CD8-positive, alpha-beta memory T cell (primary cell): Measurements from ENCODE around the gene CFL1. TPM values are rescaled to one million over a fixed set of nuclear protein-coding genes. Genes with fewer than 3 reads are reported as not detected.

Source experiments
- CTCF ChIA-PET: fragments of 350-600 bp; sonication (Branson Sonifier 250); formaldehyde crosslinking; loops from one replicate; lab custom pipeline; 2021; ENCODE audit warnings: antibody characterized with exemption; lab: Charles Lee
- POLR2A ChIA-PET: fragments of 350-600 bp; sonication (Branson Sonifier 250); formaldehyde crosslinking; loops from one replicate; lab custom pipeline; 2021; ENCODE audit warnings: antibody characterized with exemption; lab: Charles Lee
- DNase-seq, 5 donors: peaks; one replicate each; pipeline versions ENCODE4 v3.0.0 to v3.0.0-alpha.2; 2020 to 2022; ENCODE audit warnings: mixed read lengths in 1 of 5
- H3K27ac ChIP-seq: one replicate; pipeline ENCODE4 v1.7.0; 2013; ENCODE audit warnings: low read depth, mild to moderate bottlenecking, low read length, moderate library complexity
- H3K27me3 ChIP-seq: 2 replicates; pipeline ENCODE4 v1.7.0; 2013; ENCODE audit warnings: low read length, mild to moderate bottlenecking; ENCODE audit not compliant: insufficient read depth, poor library complexity, severe bottlenecking
- H3K36me3 ChIP-seq: 2 replicates; pipeline ENCODE4 v1.7.0; 2013; ENCODE audit warnings: mild to moderate bottlenecking, low read length, moderate library complexity; ENCODE audit not compliant: insufficient read depth
- H3K4me1 ChIP-seq: 2 replicates; pipeline ENCODE4 v1.7.0; 2013; ENCODE audit warnings: mild to moderate bottlenecking, low read length, moderate library complexity; ENCODE audit not compliant: insufficient read depth
- H3K4me3 ChIP-seq: 2 replicates; pipeline ENCODE4 v1.7.0; 2013; ENCODE audit warnings: mild to moderate bottlenecking, low read length
- H3K9me3 ChIP-seq: 2 replicates; pipeline ENCODE4 v1.7.0; 2013; ENCODE audit warnings: mild to moderate bottlenecking, low read length
- H3K27ac Mint-ChIP-seq, 8 donors: one replicate each; pipeline ENCODE4 v1.8.0; 2020 to 2021; ENCODE audit warnings: mixed read lengths in 8 of 8, mild to moderate bottlenecking in 6 of 8, inconsistent platforms in 3 of 8, moderate library complexity in 3 of 8
- H3K27me3 Mint-ChIP-seq, 2 donors: one replicate each; pipeline ENCODE4 v1.8.0; 2020 to 2021; ENCODE audit warnings: mixed read lengths in 2 of 2, mild to moderate bottlenecking in 1 of 2, moderate library complexity in 1 of 2
- H3K36me3 Mint-ChIP-seq, 3 donors: one replicate each; pipeline ENCODE4 v1.8.0; 2020 to 2021; ENCODE audit warnings: mixed read lengths in 3 of 3, inconsistent platforms in 1 of 3, mild to moderate bottlenecking in 1 of 3
- H3K4me1 Mint-ChIP-seq, 3 donors: one replicate each; pipeline ENCODE4 v1.8.0; 2020 to 2021; ENCODE audit warnings: mixed read lengths in 3 of 3, inconsistent platforms in 1 of 3, mild to moderate bottlenecking in 1 of 3
- H3K4me3 Mint-ChIP-seq, 7 donors: one replicate each; pipeline ENCODE4 v1.8.0; 2020 to 2021; ENCODE audit warnings: mixed read lengths in 7 of 7, mild to moderate bottlenecking in 6 of 7, moderate library complexity in 4 of 7, inconsistent platforms in 2 of 7
- H3K9me3 Mint-ChIP-seq, 5 donors: one replicate each; pipeline ENCODE4 v1.8.0; 2020 to 2022; ENCODE audit warnings: mixed read lengths in 5 of 5, mild to moderate bottlenecking in 3 of 5, moderate library complexity in 2 of 5, inconsistent platforms in 1 of 5
- polyA plus RNA-seq: library from polyadenylated mRNA; unstranded; fragments of 300-500 nt; fragmentation: Illumina TruSeq; gene quantifications from one replicate; pipeline ENCODE4 v1.2.3, GENCODE V29; 2021
- total RNA-seq, 2 experiments: library from RNA; stranded (reverse); gene quantifications; one replicate each; pipeline ENCODE4 v1.2.3, GENCODE V29; 2021

The CFL1 gene
- total and polyA plus RNA-seq, 3 experiments from 2014 or later = 1,172 to 3,347 (median 1,226) TPM

DNA sequence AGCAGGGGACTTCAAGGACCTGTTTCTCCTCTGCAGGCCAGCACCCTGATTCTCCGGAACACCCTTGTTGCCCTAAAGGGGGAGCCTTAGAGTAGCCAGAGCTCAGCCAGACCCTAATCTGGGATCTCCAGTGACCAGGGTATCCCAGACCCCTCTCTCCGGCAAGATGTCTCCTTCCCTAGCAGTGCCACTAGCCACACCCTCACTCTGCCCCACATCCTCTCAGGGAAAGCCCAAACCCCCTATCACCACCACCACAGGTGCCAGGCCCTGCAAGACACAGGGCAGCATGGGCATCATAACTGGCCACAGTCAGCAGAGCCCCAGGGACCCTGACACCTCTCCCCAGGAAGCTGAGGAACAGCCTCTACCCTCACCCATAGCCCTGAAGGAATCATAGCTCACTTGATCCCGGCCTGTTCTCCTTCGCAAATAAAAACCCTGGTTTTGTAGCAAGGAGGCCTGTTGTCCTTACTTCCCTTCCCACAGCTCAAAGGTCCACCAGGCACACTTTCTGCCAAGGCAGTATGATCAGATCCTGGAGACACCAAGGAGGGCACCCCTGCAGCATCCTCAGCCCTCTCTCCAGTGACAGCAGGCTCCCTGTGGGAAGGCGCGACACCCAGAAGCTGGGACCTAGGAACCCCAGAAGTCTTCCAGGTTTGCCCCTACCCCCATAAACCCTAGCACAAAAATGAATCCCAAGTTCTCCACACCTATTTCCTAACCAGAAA is 4.6 kb downstream of the CFL1 start:
- Histone ChIP-seq H3K27me3 (no peaks in the 10 kb centered on the region), H3K4me1 (peaks cover 40% of the 10 kb centered on the region), H3K9me3 (no peaks in the 10 kb centered on the region), H3K4me3 (no peak overlapping the region), H3K27ac (no peak overlapping the region), H3K36me3 (peaks cover 46% of the 10 kb centered on the region)
- CTCF ChIA-PET = interaction anchor here (1.2 to 4.1 kb wide), 3 partner anchors 32 to 198 kb away, joined by 3 to 16 read pairs (median 3); no protein-coding TSS in a partner anchor
- Mint-ChIP-seq H3K36me3 (peaks cover 19 to 66% (median 24%) of the 10 kb centered on the region in 3 donors), H3K9me3 (no peaks in the 10 kb centered on the region), H3K27ac (peak overlapping the region in 2 of 8 donors; percentile 43 to 71), H3K4me1 (peaks cover 40 to 48% (median 44%) of the 10 kb centered on the region in 3 donors), H3K4me3 (peak overlapping the region in 2 of 7 donors; percentile 50 to 81), H3K27me3 (no peaks in the 10 kb centered on the region)
- POLR2A ChIA-PET = no interaction called here
- DNase-seq = no peak

DNA sequence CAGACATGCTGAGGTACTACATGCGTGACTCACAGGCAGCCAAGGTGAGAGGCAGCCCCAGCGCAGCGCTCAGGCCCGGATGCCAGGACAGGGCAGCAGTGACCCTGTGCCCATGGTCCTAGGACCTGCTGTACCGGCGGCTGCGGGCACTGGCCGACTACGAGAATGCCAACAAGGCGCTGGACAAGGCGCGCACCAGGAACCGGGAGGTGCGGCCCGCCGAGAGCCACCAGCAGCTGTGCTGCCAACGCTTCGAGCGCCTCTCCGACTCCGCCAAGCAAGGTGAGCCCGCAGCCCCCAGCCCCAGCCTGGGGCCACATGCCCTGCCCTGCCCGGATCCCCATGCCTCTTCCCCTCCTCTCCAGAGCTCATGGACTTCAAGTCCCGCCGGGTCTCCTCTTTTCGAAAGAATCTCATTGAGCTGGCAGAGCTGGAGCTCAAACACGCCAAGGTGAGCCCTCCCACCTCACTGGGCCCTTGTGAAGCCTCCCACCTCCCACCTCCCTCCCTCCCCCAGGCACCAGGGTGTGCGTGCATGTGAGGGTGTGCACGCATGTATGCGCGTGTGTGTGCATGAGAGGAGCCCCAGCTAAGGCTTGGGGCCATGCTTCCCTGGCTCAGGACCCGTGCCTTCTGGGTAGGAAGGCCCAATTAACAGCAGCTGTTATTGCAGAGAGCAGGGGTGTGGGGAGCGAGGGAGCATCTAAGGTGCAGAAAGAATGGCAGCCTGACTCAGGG is 5.3 kb downstream of the CFL1 start:
- Mint-ChIP-seq H3K4me3 (peak overlapping the region in 1 of 7 donors; percentile 81), H3K9me3 (no peaks in the 10 kb centered on the region), H3K27me3 (no peaks in the 10 kb centered on the region), H3K27ac (peak overlapping the region in 1 of 8 donors; percentile 70), H3K36me3 (peaks cover 19 to 62% (median 24%) of the 10 kb centered on the region in 3 donors), H3K4me1 (peaks cover 38 to 45% (median 41%) of the 10 kb centered on the region in 3 donors)
- ChIA-PET CTCF (interaction anchor here (1.2 to 4.1 kb wide), 5 partner anchors 20 to 199 kb away, joined by 3 to 16 read pairs (median 7); partner anchors contain the start of gene FIBP), POLR2A (interaction anchor here (1.4 kb wide), 1 partner anchor 7 kb away, joined by 3 read pairs; the partner anchor contains the start of gene MUS81)
- Histone ChIP-seq H3K4me1 (peaks cover 38% of the 10 kb centered on the region), H3K4me3 (no peak overlapping the region), H3K36me3 (peaks cover 46% of the 10 kb centered on the region), H3K27me3 (no peaks in the 10 kb centered on the region), H3K9me3 (no peaks in the 10 kb centered on the region), H3K27ac (no peak overlapping the region)
- no peak for DNase-seq

DNA sequence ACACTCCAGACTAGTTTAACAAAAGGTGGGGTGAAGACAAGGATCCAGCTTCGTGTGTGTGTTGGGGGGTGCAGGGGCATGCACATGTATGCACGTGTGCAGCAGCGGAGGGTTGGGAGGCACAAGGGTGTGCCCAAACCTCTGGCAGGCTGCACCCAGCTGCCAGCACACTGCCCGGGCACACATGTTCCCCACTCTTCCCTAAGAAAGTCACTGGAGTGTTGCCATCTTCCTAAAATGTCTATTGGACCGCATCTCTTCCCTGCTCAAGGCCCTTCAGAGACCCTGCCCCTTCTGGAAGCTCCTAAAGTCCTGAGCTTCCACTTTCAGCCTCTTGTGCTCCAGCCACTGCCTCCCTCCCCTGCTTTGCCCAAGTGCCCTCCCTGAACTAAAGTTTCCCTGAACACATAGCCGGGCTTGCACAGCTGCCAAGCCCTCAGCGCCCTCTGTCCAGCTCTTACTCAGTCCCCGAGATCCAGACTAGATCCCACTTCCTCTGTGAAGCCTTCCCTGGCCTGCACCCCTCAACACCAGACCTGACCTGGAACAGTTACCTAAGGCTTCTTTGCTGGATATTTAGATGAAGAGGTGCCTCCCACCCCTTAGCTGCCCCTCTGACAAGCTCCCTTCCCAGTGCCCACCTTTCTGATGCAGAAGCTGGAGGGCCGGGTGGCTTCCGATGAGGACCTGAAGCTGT is 6.0 kb downstream of the CFL1 start:
- no peaks in the 10 kb centered on the region for H3K9me3 Mint-ChIP-seq
- peak overlapping the region in 3 of 7 donors; percentile 28 to 67 (median 61) for H3K4me3 Mint-ChIP-seq
- DNase-seq = no peak
- H3K4me1 Mint-ChIP-seq = peaks cover 38 to 45% (median 41%) of the 10 kb centered on the region in 3 donors
- POLR2A ChIA-PET = interaction anchor here (0.6 to 1.4 kb wide), 3 partner anchors 8 to 140 kb away, joined by 3 read pairs; partner anchors contain the start of genes MUS81 and SNX32
- Histone ChIP-seq H3K27me3 (no peaks in the 10 kb centered on the region), H3K9me3 (no peaks in the 10 kb centered on the region), H3K4me1 (peaks cover 38% of the 10 kb centered on the region), H3K36me3 (peaks cover 46% of the 10 kb centered on the region), H3K27ac (no peak overlapping the region), H3K4me3 (no peak overlapping the region)
- CTCF ChIA-PET = interaction anchor here (1.2 to 4.1 kb wide), 8 partner anchors 9 to 199 kb away, joined by 3 to 18 read pairs (median 6); partner anchors contain the start of genes CCDC85B, FIBP and MUS81
- peaks cover 19 to 62% (median 24%) of the 10 kb centered on the region in 3 donors for H3K36me3 Mint-ChIP-seq
- no peaks in the 10 kb centered on the region for H3K27me3 Mint-ChIP-seq
- H3K27ac Mint-ChIP-seq = peak overlapping the region in 4 of 8 donors; percentile 43 to 91 (median 62)

DNA sequence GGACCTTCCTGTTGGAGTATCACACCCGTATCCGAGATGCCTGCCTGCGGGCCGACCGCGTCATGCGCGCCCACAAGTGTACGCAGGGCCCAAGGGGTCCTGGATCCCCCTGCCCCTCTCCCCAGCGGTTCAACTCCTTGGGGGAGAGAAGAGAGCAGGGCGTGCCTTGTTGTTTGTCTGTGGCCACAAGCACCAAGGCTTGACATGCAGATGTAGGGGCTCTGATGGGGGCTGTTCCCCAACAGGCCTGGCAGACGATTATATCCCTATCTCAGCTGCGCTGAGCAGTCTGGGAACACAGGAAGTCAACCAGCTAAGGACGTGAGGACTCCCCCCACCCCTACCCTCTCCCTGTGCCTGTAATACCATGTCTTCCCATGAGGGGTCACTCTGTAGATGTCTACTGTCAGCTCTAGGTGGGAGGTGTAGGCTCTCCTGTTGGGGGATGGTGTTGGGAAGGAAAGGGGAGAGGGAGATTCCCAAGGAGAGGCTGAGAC is 6.8 kb downstream of the CFL1 start:
- peaks cover 30 to 36% (median 33%) of the 10 kb centered on the region in 3 donors for H3K4me1 Mint-ChIP-seq
- Histone ChIP-seq H3K9me3 (no peaks in the 10 kb centered on the region), H3K4me3 (no peak overlapping the region), H3K4me1 (peaks cover 32% of the 10 kb centered on the region), H3K27ac (no peak overlapping the region), H3K27me3 (no peaks in the 10 kb centered on the region), H3K36me3 (peaks cover 42% of the 10 kb centered on the region)
- H3K36me3 Mint-ChIP-seq = peaks cover 14 to 54% (median 24%) of the 10 kb centered on the region in 3 donors
- POLR2A ChIA-PET = interaction anchor here (1.0 to 1.4 kb wide), 2 partner anchors 9 to 140 kb away, joined by 3 read pairs; partner anchors contain the start of gene MUS81
- no peaks in the 10 kb centered on the region for H3K27me3 Mint-ChIP-seq
- H3K27ac Mint-ChIP-seq = peak overlapping the region in 2 of 8 donors; percentile 38 to 70
- DNase-seq = no peak
- CTCF ChIA-PET = interaction anchor here (1.2 to 4.1 kb wide), 6 partner anchors 10 to 71 kb away, joined by 4 to 18 read pairs (median 7); partner anchors contain the start of genes CCDC85B, FIBP and MUS81
- no peak overlapping the region for H3K4me3 Mint-ChIP-seq
- H3K9me3 Mint-ChIP-seq = no peaks in the 10 kb centered on the region

DNA sequence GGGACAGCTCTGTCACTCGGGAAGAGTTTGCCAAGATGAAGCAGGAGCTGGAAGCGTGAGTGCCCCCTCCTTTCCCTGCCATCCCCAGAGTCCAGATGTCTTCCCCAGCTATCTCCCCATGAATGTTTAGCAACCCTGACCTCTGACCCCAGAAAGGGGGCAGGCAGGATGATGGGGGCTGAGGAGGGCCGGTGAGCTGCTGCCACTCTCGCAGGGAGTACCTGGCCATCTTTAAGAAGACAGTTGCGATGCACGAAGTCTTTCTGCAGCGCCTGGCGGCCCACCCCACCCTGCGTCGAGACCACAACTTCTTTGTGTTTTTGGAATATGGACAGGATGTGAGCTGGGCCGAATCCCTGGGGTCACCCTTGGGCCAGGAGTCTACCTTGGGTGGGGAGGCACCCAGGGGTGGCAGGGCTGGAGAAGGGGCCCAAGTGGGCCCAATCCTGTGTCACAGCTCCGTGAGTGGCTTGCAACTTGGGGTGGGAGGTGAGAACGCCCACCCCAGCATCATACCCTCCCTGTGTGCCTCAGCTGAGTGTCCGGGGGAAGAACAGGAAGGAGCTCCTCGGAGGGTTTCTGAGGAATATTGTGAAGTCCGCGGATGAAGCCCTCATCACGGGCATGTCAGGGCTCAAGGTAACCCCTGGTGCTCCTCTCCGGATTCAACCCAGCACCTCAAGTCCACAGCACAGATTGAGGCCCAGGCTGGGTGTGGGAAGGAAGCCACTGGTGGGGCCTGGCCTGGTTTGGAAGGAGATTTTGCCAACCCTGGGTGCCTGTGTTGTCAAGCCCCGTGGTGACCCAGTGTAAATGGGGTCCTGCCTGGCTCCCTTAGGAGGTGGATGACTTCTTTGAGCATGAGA is 7.5 kb downstream of the CFL1 start:
- CTCF ChIA-PET = interaction anchor here (1.1 to 4.1 kb wide), 6 partner anchors 8 to 71 kb away, joined by 3 to 18 read pairs (median 6); partner anchors contain the start of genes CCDC85B, CFL1 and MUS81

DNA sequence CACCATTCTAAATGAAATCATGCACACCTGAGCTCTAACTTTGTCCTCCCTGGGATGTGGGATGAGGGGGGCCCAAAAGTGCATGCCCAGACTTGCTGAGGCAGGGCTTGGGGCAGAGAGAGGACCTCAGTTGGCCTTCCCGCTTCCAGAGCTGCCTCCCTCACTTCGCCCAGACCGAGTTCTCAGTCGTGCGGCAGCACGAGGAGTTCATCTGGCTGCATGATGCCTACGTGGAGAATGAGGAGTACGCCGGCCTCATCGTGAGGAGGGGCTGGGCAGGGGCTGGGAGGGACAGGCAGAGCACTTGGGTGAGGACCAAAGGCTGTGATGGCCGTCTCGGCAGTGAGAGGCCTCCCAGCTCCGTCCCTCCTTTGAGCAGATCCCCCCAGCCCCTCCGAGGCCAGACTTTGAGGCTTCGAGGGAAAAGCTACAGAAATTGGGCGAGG is 8.2 kb downstream of the CFL1 start:
- peak overlapping the region in 3 of 8 donors; percentile 17 to 83 (median 72) for H3K27ac Mint-ChIP-seq
- Histone ChIP-seq H3K27me3 (no peaks in the 10 kb centered on the region), H3K27ac (no peak overlapping the region), H3K36me3 (peaks cover 29% of the 10 kb centered on the region), H3K4me3 (no peak overlapping the region), H3K4me1 (peaks cover 19% of the 10 kb centered on the region), H3K9me3 (no peaks in the 10 kb centered on the region)
- ChIA-PET POLR2A (interaction anchor here (1.0 to 1.2 kb wide), 3 partner anchors 10 to 187 kb away, joined by 3 to 4 read pairs (median 3); partner anchors contain the start of gene RELA), CTCF (interaction anchor here (1.1 to 4.1 kb wide), 4 partner anchors 8 to 70 kb away, joined by 3 to 18 read pairs (median 10); partner anchors contain the start of genes CFL1 and MUS81)
- DNase-seq = no peak
- H3K9me3 Mint-ChIP-seq = no peaks in the 10 kb centered on the region
- H3K4me3 Mint-ChIP-seq = no peak overlapping the region
- no peaks in the 10 kb centered on the region for H3K27me3 Mint-ChIP-seq
- H3K4me1 Mint-ChIP-seq = peaks cover 19 to 23% (median 23%) of the 10 kb centered on the region in 3 donors
- H3K36me3 Mint-ChIP-seq = peaks cover 12 to 42% (median 23%) of the 10 kb centered on the region in 3 donors

More for the DNA sequence above, 7.5 kb downstream of the CFL1 start:
- H3K9me3 ChIP-seq = no peaks in the 10 kb centered on the region
- no peaks in the 10 kb centered on the region for H3K9me3 Mint-ChIP-seq
- no peaks in the 10 kb centered on the region for H3K27me3 Mint-ChIP-seq
- peaks cover 35% of the 10 kb centered on the region for H3K36me3 ChIP-seq
- peaks cover 25% of the 10 kb centered on the region for H3K4me1 ChIP-seq
- no peak overlapping the region for H3K4me3 Mint-ChIP-seq
- H3K27me3 ChIP-seq = no peaks in the 10 kb centered on the region
- H3K36me3 Mint-ChIP-seq = peaks cover 14 to 47% (median 24%) of the 10 kb centered on the region in 3 donors
- H3K4me1 Mint-ChIP-seq = peaks cover 23 to 30% (median 26%) of the 10 kb centered on the region in 3 donors
- peak overlapping the region in 1 of 8 donors; percentile 83 for H3K27ac Mint-ChIP-seq
- no peak overlapping the region for H3K27ac ChIP-seq
- DNase-seq = no peak
- no peak overlapping the region for H3K4me3 ChIP-seq
- POLR2A ChIA-PET = interaction anchor here (1.0 to 1.2 kb wide), 3 partner anchors 9 to 187 kb away, joined by 3 to 4 read pairs (median 3); partner anchors contain the start of gene RELA
